Measurements from ENCODE around the gene EIF5. TPM values are rescaled to one million over a fixed set of nuclear protein-coding genes. Genes with fewer than 3 reads are reported as not detected.

Gene EIF5
- total RNA-seq, 1 donor = 322 TPM

DNA sequence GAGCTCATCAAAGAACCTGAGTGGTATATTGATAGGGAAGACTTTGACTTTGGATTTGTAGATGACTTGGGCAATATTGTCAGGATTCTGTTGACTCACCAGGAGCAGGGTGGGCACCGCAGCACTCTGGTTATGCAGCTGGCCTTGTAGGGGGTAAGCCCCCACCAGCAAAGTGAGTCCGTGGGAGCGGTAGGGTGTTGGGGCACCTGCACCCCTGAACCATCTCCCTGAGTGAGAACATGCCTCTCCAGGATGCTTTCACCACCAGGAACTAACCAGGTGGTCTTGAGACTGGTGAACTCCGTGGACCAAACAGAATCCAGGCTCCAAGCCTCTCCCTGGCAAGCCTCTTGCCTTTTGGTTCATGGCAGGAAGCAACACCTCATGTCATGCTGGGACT lies 44.0 kb upstream of the EIF5 start:
- no peak for DNase-seq (ENCODE audit: low read depth)
- H3K4me3 ChIP-seq (ENCODE audit: low read depth, low read length) = no peak overlapping the region
- TF ChIP-seq, protein P1, sequence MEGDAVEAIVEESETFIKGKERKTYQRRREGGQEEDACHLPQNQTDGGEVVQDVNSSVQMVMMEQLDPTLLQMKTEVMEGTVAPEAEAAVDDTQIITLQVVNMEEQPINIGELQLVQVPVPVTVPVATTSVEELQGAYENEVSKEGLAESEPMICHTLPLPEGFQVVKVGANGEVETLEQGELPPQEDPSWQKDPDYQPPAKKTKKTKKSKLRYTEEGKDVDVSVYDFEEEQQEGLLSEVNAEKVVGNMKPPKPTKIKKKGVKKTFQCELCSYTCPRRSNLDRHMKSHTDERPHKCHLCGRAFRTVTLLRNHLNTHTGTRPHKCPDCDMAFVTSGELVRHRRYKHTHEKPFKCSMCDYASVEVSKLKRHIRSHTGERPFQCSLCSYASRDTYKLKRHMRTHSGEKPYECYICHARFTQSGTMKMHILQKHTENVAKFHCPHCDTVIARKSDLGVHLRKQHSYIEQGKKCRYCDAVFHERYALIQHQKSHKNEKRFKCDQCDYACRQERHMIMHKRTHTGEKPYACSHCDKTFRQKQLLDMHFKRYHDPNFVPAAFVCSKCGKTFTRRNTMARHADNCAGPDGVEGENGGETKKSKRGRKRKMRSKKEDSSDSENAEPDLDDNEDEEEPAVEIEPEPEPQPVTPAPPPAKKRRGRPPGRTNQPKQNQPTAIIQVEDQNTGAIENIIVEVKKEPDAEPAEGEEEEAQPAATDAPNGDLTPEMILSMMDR (IDR thresholded peaks at IDR 0.05; ENCODE audit: insufficient read depth, low read length) = no peak

DNA sequence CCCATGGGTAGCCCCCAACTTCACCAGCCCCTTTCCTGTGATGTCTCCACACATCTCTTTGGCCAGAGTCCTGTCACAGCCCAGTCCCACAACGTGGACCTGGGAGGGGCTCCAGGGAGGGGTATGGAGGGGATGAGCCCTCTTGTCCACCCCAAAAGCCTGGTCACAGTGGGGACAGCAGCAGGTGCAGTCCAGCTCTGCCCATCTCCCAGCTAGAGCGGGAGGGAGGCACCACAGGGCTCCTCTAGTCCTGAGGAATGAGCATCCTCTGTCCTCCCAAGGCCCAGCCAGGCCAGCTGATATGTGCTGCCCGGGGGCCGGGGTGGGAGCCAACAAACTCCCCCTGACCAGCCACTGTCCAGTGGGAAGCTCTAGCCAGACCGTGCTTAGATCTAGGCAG lies 43.5 kb upstream of the EIF5 start:
- DNase-seq (ENCODE audit: low read depth) = no peak
- no peak overlapping the region for H3K4me3 ChIP-seq (ENCODE audit: low read depth, low read length)
- TF ChIP-seq, protein P1 (IDR thresholded peaks at IDR 0.05; ENCODE audit: insufficient read depth, low read length) = no peak

GRCh38 chr14:103290961-103291360 lies 43.1 kb upstream of the EIF5 start:
- no peak for DNase-seq (ENCODE audit: low read depth)
- TF ChIP-seq, protein P1 (IDR thresholded peaks at IDR 0.05; ENCODE audit: insufficient read depth, low read length) = no peak
- H3K4me3 ChIP-seq (ENCODE audit: low read depth, low read length) = no peak overlapping the region

DNA sequence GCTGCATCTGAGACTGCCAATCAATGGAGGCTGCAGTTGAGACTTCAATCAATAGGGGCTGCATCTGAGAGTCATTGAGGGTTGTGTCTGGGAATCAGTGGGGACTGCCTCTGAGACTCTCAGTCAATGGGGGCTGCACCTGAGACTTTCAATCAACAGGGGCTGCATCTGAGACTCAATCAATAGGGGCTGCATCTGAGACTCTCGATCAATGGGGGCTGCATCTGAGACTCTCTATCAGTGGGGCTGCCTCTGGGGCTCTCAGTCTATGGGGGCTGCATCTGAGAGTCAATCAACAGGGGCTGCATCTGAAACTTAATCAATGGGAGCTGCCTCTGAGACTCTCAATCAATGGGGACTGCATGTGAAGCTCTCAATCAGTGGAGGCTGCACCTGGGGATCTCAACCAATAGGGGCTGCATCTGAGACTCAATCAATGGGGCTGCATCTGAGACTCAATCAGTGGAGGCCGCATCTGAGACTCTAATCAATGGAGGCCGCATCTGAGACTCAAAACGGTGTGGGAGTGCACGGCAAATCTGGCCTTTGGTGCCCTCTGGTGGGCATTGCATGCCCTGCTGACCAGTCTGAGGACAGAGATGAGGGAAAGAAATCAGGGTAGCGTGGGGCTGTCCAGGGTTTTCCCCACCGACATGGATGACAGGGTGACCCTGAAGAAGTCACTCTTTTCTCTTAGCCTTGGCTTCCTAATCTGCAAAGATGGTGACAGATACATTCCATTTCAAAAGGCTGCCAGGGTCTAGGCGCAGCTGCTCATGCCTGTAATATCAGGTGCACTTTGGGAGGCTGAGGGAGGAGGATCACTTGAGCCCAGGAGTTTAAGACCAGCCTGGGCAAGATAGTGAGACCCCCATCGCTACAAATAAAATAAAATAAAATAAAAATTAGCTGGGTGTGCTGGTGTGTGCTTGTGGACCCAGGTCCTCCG lies 41.3 kb upstream of the EIF5 start:
- H3K4me3 ChIP-seq (ENCODE audit: low read depth, low read length) = no peak overlapping the region
- peak; percentile 74 for DNase-seq (ENCODE audit: low read depth)
- TF ChIP-seq, protein P1 (IDR thresholded peaks at IDR 0.05; ENCODE audit: insufficient read depth, low read length) = peak; percentile 96

DNA sequence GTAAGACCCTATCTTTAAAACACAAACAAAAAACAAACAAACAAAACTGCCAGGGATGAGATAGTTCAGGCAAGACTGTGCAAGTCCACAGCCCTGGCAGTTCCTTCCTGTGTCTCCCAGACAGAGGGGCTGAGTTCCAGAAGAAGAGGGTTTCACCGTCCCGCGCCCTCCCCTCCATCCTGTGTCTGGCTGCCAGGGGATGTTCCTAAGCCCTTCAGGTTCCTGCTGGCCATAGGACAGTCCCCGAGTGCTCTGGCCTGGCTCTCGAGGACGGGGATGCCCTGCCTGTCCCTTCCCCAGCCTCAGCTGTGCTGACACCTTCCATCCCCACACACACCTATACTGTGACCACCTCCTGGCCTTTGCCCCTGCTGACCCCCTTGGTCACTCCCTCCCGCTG lies 40.6 kb upstream of the EIF5 start:
- no peak overlapping the region for H3K4me3 ChIP-seq (ENCODE audit: low read depth, low read length)
- DNase-seq (ENCODE audit: low read depth) = no peak
- TF ChIP-seq, protein P1 (IDR thresholded peaks at IDR 0.05; ENCODE audit: insufficient read depth, low read length) = no peak

GRCh38 chr14:103294091-103294490 lies 39.9 kb upstream of the EIF5 start:
- TF ChIP-seq, protein P1 (IDR thresholded peaks at IDR 0.05; ENCODE audit: insufficient read depth, low read length) = no peak
- no peak for DNase-seq (ENCODE audit: low read depth)
- no peak overlapping the region for H3K4me3 ChIP-seq (ENCODE audit: low read depth, low read length)
